ENCODE data around the gene SBNO2. TPM values are rescaled to one million over a fixed set of nuclear protein-coding genes. Genes with fewer than 3 reads are reported as not detected.

SBNO2 gene
- total RNA-seq, 4 donors from 2014 or later, result 22.8 to 69.0 (median 25.5) TPM

DNA sequence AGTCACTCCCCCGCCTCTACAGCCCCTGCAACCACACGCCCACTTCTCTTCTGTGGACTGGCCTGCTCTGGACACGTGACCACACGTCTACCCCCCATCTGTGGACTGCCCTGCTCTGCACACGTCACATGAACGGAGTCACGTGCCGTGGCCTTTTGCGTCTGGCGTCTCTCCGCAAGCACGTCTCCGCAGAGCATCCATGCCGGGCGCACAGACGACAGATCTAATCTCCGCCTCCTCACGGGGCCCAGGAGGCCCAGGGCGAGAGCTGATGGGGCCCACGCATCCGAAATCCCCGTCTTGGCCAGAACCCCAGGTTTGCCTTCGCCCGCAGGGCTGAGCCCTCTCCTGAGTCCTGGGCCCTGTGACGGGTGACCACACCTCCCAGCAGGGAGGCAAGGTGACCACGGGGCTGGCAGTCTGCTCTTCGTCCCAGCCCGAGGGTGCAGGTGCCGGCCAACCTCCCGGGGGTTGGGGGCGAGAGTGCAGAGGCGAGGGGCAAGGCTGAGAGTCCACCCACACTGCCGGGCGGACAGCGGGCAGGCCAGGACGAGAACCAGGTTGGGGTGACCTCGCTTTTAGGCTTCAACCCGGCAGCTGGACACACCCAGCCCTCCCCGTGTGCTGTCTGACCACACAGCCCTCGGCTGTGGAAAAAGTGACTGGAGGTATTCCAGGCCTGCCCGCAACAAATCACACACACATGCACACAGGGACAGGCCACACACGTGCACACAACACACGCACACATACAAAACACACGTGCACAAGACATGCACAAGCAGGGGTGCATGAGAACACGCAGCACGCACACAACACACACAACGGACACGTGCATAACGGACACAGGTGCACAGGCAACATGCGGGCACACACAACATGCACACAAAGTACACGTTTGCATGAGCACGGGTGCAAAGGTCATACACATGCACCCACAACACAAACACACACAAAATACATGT, 3.9 kb downstream of the SBNO2 start:
- H3K27me3 ChIP-seq, result no peaks in the 10 kb centered on the region
- intact Hi-C loops (cut with DNase I), result no loop called here
- no peak for DNase-seq
- TF ChIP-seq, protein P1, sequence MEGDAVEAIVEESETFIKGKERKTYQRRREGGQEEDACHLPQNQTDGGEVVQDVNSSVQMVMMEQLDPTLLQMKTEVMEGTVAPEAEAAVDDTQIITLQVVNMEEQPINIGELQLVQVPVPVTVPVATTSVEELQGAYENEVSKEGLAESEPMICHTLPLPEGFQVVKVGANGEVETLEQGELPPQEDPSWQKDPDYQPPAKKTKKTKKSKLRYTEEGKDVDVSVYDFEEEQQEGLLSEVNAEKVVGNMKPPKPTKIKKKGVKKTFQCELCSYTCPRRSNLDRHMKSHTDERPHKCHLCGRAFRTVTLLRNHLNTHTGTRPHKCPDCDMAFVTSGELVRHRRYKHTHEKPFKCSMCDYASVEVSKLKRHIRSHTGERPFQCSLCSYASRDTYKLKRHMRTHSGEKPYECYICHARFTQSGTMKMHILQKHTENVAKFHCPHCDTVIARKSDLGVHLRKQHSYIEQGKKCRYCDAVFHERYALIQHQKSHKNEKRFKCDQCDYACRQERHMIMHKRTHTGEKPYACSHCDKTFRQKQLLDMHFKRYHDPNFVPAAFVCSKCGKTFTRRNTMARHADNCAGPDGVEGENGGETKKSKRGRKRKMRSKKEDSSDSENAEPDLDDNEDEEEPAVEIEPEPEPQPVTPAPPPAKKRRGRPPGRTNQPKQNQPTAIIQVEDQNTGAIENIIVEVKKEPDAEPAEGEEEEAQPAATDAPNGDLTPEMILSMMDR (IDR thresholded peaks at IDR 0.05), result no peak
- no peak for TF ChIP-seq POLR2A (IDR thresholded peaks at IDR 0.05)
- H3K9me3 ChIP-seq, result no peaks in the 10 kb centered on the region
- peaks cover 45 to 69% of the 10 kb centered on the region in 2 donors for H3K4me1 ChIP-seq
- peaks cover 0 to 7% of the 10 kb centered on the region in 2 donors for H3K36me3 ChIP-seq
- H3K27ac ChIP-seq, result no peak overlapping the region
- WGBS, 2 donors, result 87 to 92% methylated on average over 34 to 43 of the region's 52 CpGs
- no peak overlapping the region for H3K4me3 ChIP-seq (replicated peaks in 1 of 3)

DNA sequence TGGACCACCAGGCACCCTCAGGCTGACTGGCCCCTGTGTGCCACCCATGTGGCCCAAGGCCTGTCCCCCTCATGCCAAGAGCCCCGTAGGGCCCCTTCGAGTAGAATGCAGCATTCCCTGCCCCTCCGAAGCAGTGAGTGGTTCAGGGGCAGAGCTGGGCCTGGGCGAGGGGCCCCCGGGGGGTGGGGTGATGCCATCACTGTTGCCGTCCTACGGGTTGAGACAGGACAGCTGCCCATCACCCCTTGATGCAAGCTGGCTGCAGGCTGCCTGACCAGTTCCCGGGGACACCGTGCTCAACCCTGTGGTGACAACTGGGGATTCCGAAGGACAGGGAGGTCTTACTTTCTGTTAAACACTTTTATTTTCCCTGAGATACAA, 4.7 kb downstream of the SBNO2 start:
- 82 to 90% methylated on average over 3 to 6 of the region's 10 CpGs for WGBS, 2 donors
- Histone ChIP-seq H3K9me3 (no peaks in the 10 kb centered on the region), H3K27me3 (no peaks in the 10 kb centered on the region), H3K4me1 (peaks cover 47 to 72% of the 10 kb centered on the region in 2 donors), H3K4me3 (replicated peaks in 1 of 3) (no peak overlapping the region), H3K36me3 (peaks cover 0 to 7% of the 10 kb centered on the region in 2 donors), H3K27ac (peak overlapping the region in 1 of 3 donors; percentile 36)
- DNase-seq, result no peak
- TF ChIP-seq, protein P1 (IDR thresholded peaks at IDR 0.05), result no peak
- TF ChIP-seq POLR2A (IDR thresholded peaks at IDR 0.05), result no peak
- intact Hi-C loops (cut with DNase I), result no loop called here

DNA sequence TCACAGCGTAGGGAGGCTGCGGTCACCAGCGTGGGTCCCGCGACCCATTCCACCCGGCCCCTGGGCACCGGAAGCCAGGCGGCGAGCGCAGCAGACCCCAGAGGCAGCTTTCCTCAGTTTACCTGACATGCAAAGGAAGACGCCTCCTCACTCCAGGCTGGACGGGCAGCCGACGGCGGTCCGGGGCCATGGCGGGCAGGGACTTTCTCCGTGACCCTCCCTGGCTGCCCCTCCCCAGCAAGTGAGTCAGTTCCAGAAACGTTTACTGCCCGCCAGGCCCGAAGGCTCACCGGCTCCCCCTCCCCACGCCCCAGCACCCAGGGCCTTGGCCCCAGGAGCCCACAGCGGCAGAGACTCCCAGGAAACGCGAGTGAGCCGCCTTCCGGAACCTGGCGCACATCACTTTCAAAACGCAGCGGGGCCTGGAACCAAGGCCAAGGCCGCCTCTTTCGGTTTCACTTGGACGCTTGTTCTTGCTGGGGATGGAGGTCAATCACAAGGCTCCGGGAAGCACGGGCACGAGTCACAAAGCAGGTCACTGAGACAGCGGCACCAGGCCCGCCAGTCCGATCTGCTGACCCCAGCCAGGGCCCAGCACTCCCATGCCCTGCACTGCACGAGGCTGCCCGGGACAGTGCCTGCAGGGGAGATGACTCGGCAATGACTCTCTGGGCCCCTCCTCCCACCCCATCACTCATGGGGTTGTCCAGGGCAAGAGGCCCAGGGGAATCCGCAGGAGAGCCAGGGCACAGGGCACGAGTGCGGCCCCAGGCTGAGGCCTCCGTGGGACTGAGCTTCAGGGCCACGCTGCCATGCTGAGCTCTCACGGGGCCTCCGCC, 5.3 kb downstream of the SBNO2 start:
- H3K4me3 ChIP-seq (replicated peaks in 1 of 3), result peak overlapping the region in 1 of 3 donors; percentile 6
- peak overlapping the region in 2 of 3 donors; percentile 36 to 73 for H3K27ac ChIP-seq
- intact Hi-C loops (cut with DNase I), result no loop called here
- WGBS, 2 donors, result 78 to 91% methylated on average over 27 to 39 of the region's 50 CpGs
- TF ChIP-seq POLR2A (IDR thresholded peaks at IDR 0.05), result no peak
- TF ChIP-seq, protein P1 (IDR thresholded peaks at IDR 0.05), result no peak
- DNase-seq, result peak; percentile 52 to 55
- peaks cover 45 to 69% of the 10 kb centered on the region in 2 donors for H3K4me1 ChIP-seq
- peaks cover 0 to 7% of the 10 kb centered on the region in 2 donors for H3K36me3 ChIP-seq
- H3K27me3 ChIP-seq, result no peaks in the 10 kb centered on the region
- no peaks in the 10 kb centered on the region for H3K9me3 ChIP-seq

DNA sequence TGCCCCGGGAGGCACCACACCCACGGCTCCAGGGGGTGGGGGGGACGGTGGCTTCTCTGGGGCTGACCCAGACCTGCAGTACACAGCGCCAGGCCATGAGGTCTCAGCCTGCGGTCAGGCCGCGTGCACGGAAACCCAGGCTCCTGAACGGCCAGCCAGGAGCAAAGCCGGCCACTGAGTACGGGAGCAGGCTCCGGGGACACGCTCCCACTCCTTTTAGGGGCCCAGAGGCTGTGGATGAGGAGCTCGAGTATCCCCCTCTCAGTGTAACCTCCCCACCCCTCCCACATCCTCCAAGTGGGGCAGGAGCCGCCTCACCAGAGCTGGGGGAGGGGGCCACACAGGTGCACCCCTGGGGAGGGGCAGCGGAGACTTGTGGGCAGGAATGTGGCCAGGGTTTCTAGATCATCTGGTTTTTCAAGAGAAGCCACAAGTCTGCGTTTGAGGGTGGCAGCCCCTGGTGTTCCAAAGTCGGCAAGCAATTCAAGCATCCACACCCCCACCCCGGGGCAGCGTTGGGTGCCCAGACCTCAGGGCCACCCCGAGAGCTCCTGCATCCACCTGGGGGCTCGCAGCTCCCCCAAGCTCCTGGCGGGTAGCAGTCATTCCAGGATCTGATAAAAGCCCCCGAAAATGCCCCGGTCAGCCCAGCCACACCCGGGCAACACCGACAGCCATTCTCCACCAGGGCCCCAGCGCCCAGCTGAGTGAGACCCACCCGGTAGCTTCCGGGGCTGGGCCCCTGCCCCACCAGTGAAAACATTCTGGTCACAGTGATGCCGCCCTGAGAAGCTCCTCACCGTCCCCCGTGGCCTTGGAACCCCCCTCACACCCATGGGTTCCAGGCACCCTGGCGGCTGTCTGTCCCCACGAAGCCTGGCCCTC, 6.1 kb downstream of the SBNO2 start:
- no peaks in the 10 kb centered on the region for H3K9me3 ChIP-seq
- no peak for DNase-seq
- intact Hi-C loops (cut with DNase I), result no loop called here
- H3K27ac ChIP-seq, result peak overlapping the region; percentile 49 to 73 (median 72)
- H3K4me1 ChIP-seq, result peaks cover 39 to 69% of the 10 kb centered on the region in 2 donors
- peaks cover 0 to 7% of the 10 kb centered on the region in 2 donors for H3K36me3 ChIP-seq
- 78 to 79% methylated on average over 20 to 21 of the region's 35 CpGs for WGBS, 2 donors
- H3K27me3 ChIP-seq, result no peaks in the 10 kb centered on the region
- H3K4me3 ChIP-seq (replicated peaks in 1 of 3), result no peak overlapping the region
- no peak for TF ChIP-seq POLR2A (IDR thresholded peaks at IDR 0.05)
- TF ChIP-seq, protein P1 (IDR thresholded peaks at IDR 0.05), result no peak
